IMR-90 (cell line): ENCODE data around the gene CCL4. TPM values are rescaled to one million over a fixed set of nuclear protein-coding genes. Genes with fewer than 3 reads are reported as not detected.

Experiments used
- ATAC-seq: fragments of 200-7000 bp; cut with Tn5 transposase; 2 replicates; pipeline ENCODE4 v1.9.1; 2020; ENCODE audit warnings: low read depth, mild to moderate bottlenecking, moderate library complexity
- BruUV-seq: library from RNA; stranded (reverse); fragments of 400-500 nt; replicated peaks from 2 replicates; lab custom pipeline; 2021; lab: Mats Ljungman, UMichigan
- CTCF ChIA-PET: fragments of 300-600 bp; formaldehyde crosslinking; extraction: SDS; loops from one replicate; lab custom pipeline; 2021; ENCODE audit warnings: antibody characterized with exemption; lab: Yijun Ruan, JAX
- POLR2A ChIA-PET: fragments of 300-600 bp; sonication (Branson Sonifier 250); formaldehyde crosslinking; loops from one replicate; lab custom pipeline; 2022; ENCODE audit warnings: antibody characterized with exemption; ENCODE audit not compliant: unreplicated experiment; lab: Charles Lee
- DNase-seq: peaks from one replicate; pipeline ENCODE4 v3.0.0; 2013
- H2AFZ ChIP-seq: replicated peaks from 2 replicates; pipeline ENCODE3; 2013; ENCODE audit warnings: low read length, mild to moderate bottlenecking; ENCODE audit not compliant: poor library complexity
- H2AK5ac ChIP-seq: 2 replicates; pipeline ENCODE4 v1.6.1; 2013; ENCODE audit warnings: low read depth, low read length, inconsistent platforms
- H2AK9ac ChIP-seq: replicated peaks from 2 replicates; pipeline ENCODE3; 2013; ENCODE audit warnings: mild to moderate bottlenecking, low read depth, low read length, moderate library complexity; ENCODE audit not compliant: poor library complexity
- H2BK120ac ChIP-seq: 2 replicates; pipeline ENCODE4 v1.6.1; 2013; ENCODE audit warnings: low read depth, low read length, inconsistent platforms
- H2BK15ac ChIP-seq: 3 replicates; pipeline ENCODE4 v1.6.1; 2013; ENCODE audit warnings: low read depth, low read length, inconsistent platforms
- H2BK20ac ChIP-seq: 2 replicates; pipeline ENCODE4 v1.6.1; 2013; ENCODE audit warnings: low read depth, mild to moderate bottlenecking, inconsistent platforms, low read length, moderate library complexity
- H2BK5ac ChIP-seq: 2 replicates; pipeline ENCODE4 v1.6.1; 2013; ENCODE audit warnings: mild to moderate bottlenecking, low read depth, low read length, inconsistent platforms; ENCODE audit not compliant: poor library complexity, severe bottlenecking
- H3K14ac ChIP-seq: replicated peaks from 2 replicates; pipeline ENCODE4 v1.6.1; 2013; ENCODE audit warnings: low read depth, low read length, inconsistent platforms
- H3K18ac ChIP-seq: 2 replicates; pipeline ENCODE4 v1.6.1; 2013; ENCODE audit warnings: low read depth, low read length, control low read depth
- H3K23ac ChIP-seq: 2 replicates; pipeline ENCODE4 v1.6.1; 2013; ENCODE audit warnings: low read depth, low read length, inconsistent platforms
- H3K27ac ChIP-seq: 2 replicates; pipeline ENCODE4 v1.5.1; 2013; ENCODE audit warnings: mild to moderate bottlenecking, control low read depth, low read length; ENCODE audit not compliant: insufficient read depth
- H3K27me3 ChIP-seq: 2 replicates; pipeline ENCODE4 v1.6.1; 2013; ENCODE audit warnings: low read length; ENCODE audit not compliant: control insufficient read depth, insufficient read depth
- H3K36me3 ChIP-seq: 2 replicates; pipeline ENCODE4 v1.6.1; 2013; ENCODE audit warnings: low read length, mixed read lengths; ENCODE audit not compliant: control insufficient read depth, insufficient read depth
- H3K4ac ChIP-seq: 2 replicates; pipeline ENCODE4 v1.6.1; 2013; ENCODE audit warnings: low read depth, low read length, inconsistent platforms
- H3K4me1 ChIP-seq: 2 replicates; pipeline ENCODE4 v1.6.1; 2013; ENCODE audit warnings: low read length, mixed read lengths; ENCODE audit not compliant: control insufficient read depth, insufficient read depth
- H3K4me2 ChIP-seq: 2 replicates; pipeline ENCODE4 v1.6.1; 2013; ENCODE audit warnings: low read depth, mild to moderate bottlenecking, control low read depth, low read length, moderate library complexity
- H3K4me3 ChIP-seq: 2 replicates; pipeline ENCODE4 v1.5.1; 2013; ENCODE audit warnings: low read depth, mild to moderate bottlenecking, control low read depth, low read length, moderate library complexity; ENCODE audit not compliant: insufficient read depth
- H3K56ac ChIP-seq: 2 replicates; pipeline ENCODE4 v1.6.1; 2013; ENCODE audit warnings: low read length, inconsistent platforms; ENCODE audit not compliant: insufficient read depth; ENCODE audit errors: extremely low read depth
- H3K79me1 ChIP-seq, 2 experiments: 2 replicates each; pipeline ENCODE4 v1.6.1; 2013; ENCODE audit warnings: low read length in 2 of 2, inconsistent platforms in 1 of 2, low read depth in 1 of 2
- H3K9ac ChIP-seq: 2 replicates; pipeline ENCODE4 v1.6.1; 2013; ENCODE audit warnings: low read depth, low read length, control low read depth
- H3K9me1 ChIP-seq: 2 replicates; pipeline ENCODE4 v1.6.1; 2013; ENCODE audit warnings: low read length, inconsistent platforms; ENCODE audit not compliant: insufficient read depth
- H3K9me3 ChIP-seq: 2 replicates; pipeline ENCODE4 v1.6.1; 2013; ENCODE audit warnings: low read length; ENCODE audit not compliant: control insufficient read depth, insufficient read depth
- H4K20me1 ChIP-seq: 2 replicates; pipeline ENCODE4 v1.6.1; 2013; ENCODE audit warnings: low read length, inconsistent platforms; ENCODE audit not compliant: insufficient read depth
- H4K5ac ChIP-seq: 2 replicates; pipeline ENCODE4 v1.6.1; 2013; ENCODE audit warnings: mild to moderate bottlenecking, low read depth, low read length, control low read depth
- H4K8ac ChIP-seq, 2 experiments: 2 replicates each; pipeline ENCODE4 v1.6.1; 2013; ENCODE audit warnings: low read depth in 2 of 2, low read length in 2 of 2, control low read depth in 1 of 2, inconsistent platforms in 1 of 2
- H4K91ac ChIP-seq: 2 replicates; pipeline ENCODE4 v1.6.1; 2013; ENCODE audit warnings: low read depth, low read length, inconsistent platforms; ENCODE audit not compliant: insufficient read depth
- BHLHE40 ChIP-seq: fragments of 150-350 bp; IDR thresholded peaks from 2 replicates; pipeline ENCODE4 v1.6.1; 2016; ENCODE audit warnings: mild to moderate bottlenecking, low read depth, low read length
- CEBPB ChIP-seq: IDR thresholded peaks from 2 replicates; pipeline ENCODE4 v1.6.1; 2012; ENCODE audit warnings: low read depth, low read length, improper control_type of control experiment
- FOS ChIP-seq: fragments of 150-350 bp; IDR thresholded peaks from 2 replicates; pipeline ENCODE4 v1.6.1; 2016; ENCODE audit warnings: low read depth, low read length
- MAFK ChIP-seq: IDR thresholded peaks from 2 replicates; pipeline ENCODE4 v1.6.1; 2012; ENCODE audit warnings: low read depth, low read length, improper control_type of control experiment
- MAZ ChIP-seq: IDR thresholded peaks from 2 replicates; pipeline ENCODE4 v1.6.1; 2012; ENCODE audit warnings: low read depth, mild to moderate bottlenecking, low read length, improper control_type of control experiment, moderate library complexity, borderline replicate concordance
- MXI1 ChIP-seq: IDR thresholded peaks from 2 replicates; pipeline ENCODE4 v1.6.1; 2012; ENCODE audit warnings: low read depth, mild to moderate bottlenecking, low read length, moderate library complexity, borderline replicate concordance
- NFE2L2 ChIP-seq: fragments of 150-350 bp; IDR thresholded peaks from 2 replicates; pipeline ENCODE4 v1.6.1; 2016; ENCODE audit warnings: low read depth, mild to moderate bottlenecking, low read length
- POLR2A ChIP-seq: IDR thresholded peaks from 2 replicates; pipeline ENCODE4 v1.6.1; 2012; ENCODE audit warnings: mild to moderate bottlenecking, low read depth, low read length
- RAD21 ChIP-seq: IDR thresholded peaks from 2 replicates; pipeline ENCODE4 v1.6.1; 2012; ENCODE audit warnings: low read length, improper control_type of control experiment
- RCOR1 ChIP-seq: IDR thresholded peaks from 2 replicates; pipeline ENCODE4 v1.6.1; 2012; ENCODE audit warnings: mild to moderate bottlenecking, low read length, improper control_type of control experiment; ENCODE audit not compliant: insufficient replicate concordance
- RFX5 ChIP-seq: IDR thresholded peaks from 2 replicates; pipeline ENCODE4 v1.8.0; 2012; ENCODE audit warnings: low read depth, mild to moderate bottlenecking, low read length, moderate library complexity
- SMC3 ChIP-seq: fragments of 150-350 bp; IDR thresholded peaks from 2 replicates; pipeline ENCODE4 v1.6.1; 2016; ENCODE audit warnings: low read depth, mild to moderate bottlenecking, antibody characterized with exemption, low read length, moderate library complexity
- dilution Hi-C: fragments of 300-500 bp; cut with HindIII; formaldehyde crosslinking; loops from one replicate; pipeline ENCODE4 v1.14.3; 2018; ENCODE audit warnings: low sequenced_read_pairs; ENCODE audit not compliant: unreplicated experiment
- in situ Hi-C: fragments of 300-500 bp; cut with MboI; formaldehyde crosslinking; loops from 3 replicates; pipeline ENCODE4 v1.14.3; 2019; ENCODE audit warnings: low sequenced_read_pairs, inconsistent platforms, mixed read lengths
- intact Hi-C: fragments of 100-400 bp; cut with micrococcal nuclease; formaldehyde crosslinking; loops from 2 replicates; pipeline ENCODE4 v1.10.0; 2022
- polyA plus RNA-seq, 3 experiments: library from polyadenylated mRNA; depleted of rRNA; stranded (reverse); fragments of >200 nt; gene quantifications; 2 replicates each; pipeline ENCODE4 v1.2.3, GENCODE V29; 2012; ENCODE audit warnings: low replicate concordance in 1 of 3
- total RNA-seq: library from RNA; depleted of rRNA; stranded (reverse); fragments of >200 nt; gene quantifications from 2 replicates; pipeline ENCODE4 v1.2.3, GENCODE V29; 2012
- TF ChIP-seq, protein P1 (sequence below): conservative IDR thresholded peaks from 2 replicates; pipeline ENCODE4 v1.5.1; 2012; ENCODE audit warnings: mild to moderate bottlenecking, low read depth, low read length, improper control_type of control experiment
- TF ChIP-seq, protein P2 (sequence below): fragments of 150-350 bp; IDR thresholded peaks from 2 replicates; pipeline ENCODE4 v1.6.1; 2016; ENCODE audit warnings: low read depth, mild to moderate bottlenecking, low read length, moderate library complexity, borderline replicate concordance
- TF ChIP-seq, protein P3 (sequence below): fragments of 150-350 bp; IDR thresholded peaks from 2 replicates; pipeline ENCODE4 v1.6.1; 2017; ENCODE audit warnings: mild to moderate bottlenecking, antibody characterized with exemption, low read length, low read depth

The CCL4 gene
- total and polyA plus RNA-seq, 2 of the 4 experiments (the other 2 are of a cell fraction): not detected

DNA sequence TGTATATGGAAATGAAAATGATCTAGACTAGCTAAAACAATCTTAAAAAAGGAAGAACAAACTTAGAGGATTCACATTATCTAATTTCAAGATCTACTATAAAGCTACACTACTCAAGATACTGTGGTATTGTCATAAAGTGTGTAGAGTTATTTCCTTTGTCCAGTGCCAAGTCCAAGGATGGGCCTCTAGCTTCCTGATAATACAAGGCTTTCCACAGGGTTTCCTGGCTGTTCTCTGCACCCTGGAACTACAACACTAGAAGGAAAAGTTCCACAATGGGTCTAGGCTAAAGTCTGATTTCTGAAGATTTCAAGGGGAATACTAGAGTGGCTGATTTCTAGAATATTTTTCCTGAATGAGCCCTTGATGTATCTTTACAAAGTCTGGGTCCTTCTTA lies 38.6 kb downstream of the CCL4 start:
- no peak for TF ChIP-seq SMC3
- no peak for TF ChIP-seq MAZ
- no peak for TF ChIP-seq RFX5
- TF ChIP-seq FOS: no peak
- TF ChIP-seq, protein P1, sequence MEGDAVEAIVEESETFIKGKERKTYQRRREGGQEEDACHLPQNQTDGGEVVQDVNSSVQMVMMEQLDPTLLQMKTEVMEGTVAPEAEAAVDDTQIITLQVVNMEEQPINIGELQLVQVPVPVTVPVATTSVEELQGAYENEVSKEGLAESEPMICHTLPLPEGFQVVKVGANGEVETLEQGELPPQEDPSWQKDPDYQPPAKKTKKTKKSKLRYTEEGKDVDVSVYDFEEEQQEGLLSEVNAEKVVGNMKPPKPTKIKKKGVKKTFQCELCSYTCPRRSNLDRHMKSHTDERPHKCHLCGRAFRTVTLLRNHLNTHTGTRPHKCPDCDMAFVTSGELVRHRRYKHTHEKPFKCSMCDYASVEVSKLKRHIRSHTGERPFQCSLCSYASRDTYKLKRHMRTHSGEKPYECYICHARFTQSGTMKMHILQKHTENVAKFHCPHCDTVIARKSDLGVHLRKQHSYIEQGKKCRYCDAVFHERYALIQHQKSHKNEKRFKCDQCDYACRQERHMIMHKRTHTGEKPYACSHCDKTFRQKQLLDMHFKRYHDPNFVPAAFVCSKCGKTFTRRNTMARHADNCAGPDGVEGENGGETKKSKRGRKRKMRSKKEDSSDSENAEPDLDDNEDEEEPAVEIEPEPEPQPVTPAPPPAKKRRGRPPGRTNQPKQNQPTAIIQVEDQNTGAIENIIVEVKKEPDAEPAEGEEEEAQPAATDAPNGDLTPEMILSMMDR: no peak
- no peak for TF ChIP-seq MXI1
- no peak for TF ChIP-seq CEBPB
- TF ChIP-seq BHLHE40: no peak
- TF ChIP-seq, protein P2, sequence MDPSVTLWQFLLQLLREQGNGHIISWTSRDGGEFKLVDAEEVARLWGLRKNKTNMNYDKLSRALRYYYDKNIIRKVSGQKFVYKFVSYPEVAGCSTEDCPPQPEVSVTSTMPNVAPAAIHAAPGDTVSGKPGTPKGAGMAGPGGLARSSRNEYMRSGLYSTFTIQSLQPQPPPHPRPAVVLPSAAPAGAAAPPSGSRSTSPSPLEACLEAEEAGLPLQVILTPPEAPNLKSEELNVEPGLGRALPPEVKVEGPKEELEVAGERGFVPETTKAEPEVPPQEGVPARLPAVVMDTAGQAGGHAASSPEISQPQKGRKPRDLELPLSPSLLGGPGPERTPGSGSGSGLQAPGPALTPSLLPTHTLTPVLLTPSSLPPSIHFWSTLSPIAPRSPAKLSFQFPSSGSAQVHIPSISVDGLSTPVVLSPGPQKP: no peak
- no peak for TF ChIP-seq RAD21
- TF ChIP-seq NFE2L2: no peak
- TF ChIP-seq, protein P3, sequence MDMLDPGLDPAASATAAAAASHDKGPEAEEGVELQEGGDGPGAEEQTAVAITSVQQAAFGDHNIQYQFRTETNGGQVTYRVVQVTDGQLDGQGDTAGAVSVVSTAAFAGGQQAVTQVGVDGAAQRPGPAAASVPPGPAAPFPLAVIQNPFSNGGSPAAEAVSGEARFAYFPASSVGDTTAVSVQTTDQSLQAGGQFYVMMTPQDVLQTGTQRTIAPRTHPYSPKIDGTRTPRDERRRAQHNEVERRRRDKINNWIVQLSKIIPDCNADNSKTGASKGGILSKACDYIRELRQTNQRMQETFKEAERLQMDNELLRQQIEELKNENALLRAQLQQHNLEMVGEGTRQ: no peak
- TF ChIP-seq POLR2A: no peak
- TF ChIP-seq RCOR1: no peak
- TF ChIP-seq MAFK: no peak
- Histone ChIP-seq H2BK20ac (no peak overlapping the region), H2BK15ac (no peak overlapping the region), H4K5ac (no peak overlapping the region), H3K79me1 (no peaks in the 10 kb centered on the region), H3K36me3 (no peaks in the 10 kb centered on the region), H3K9me1 (no peaks in the 10 kb centered on the region), H3K27ac (no peak overlapping the region), H2AK9ac (no peak overlapping the region), H3K9ac (no peak overlapping the region), H4K8ac (no peak overlapping the region), H3K4ac (no peak overlapping the region), H4K91ac (no peak overlapping the region), H3K18ac (no peak overlapping the region), H3K4me3 (no peak overlapping the region), H3K14ac (no peak overlapping the region), H2AK5ac (no peak overlapping the region), H2AFZ (no peak overlapping the region), H3K56ac (no peak overlapping the region), H3K9me3 (no peaks in the 10 kb centered on the region), H4K20me1 (no peaks in the 10 kb centered on the region), H3K4me1 (no peaks in the 10 kb centered on the region), H2BK5ac (no peak overlapping the region), H3K23ac (no peak overlapping the region), H3K4me2 (no peak overlapping the region), H2BK120ac (no peak overlapping the region), H3K27me3 (peaks cover 3% of the 10 kb centered on the region)
- DNase-seq: no peak
- no peak for ATAC-seq
- in situ Hi-C loops (no loop called here), intact Hi-C loops (loop anchor here (10.0 kb wide), 1 partner anchor 77 kb away; the partner anchor contains the start of gene CCL18), dilution Hi-C loops (no loop called here)
- POLR2A ChIA-PET: no interaction called here
- no TSS peak for BruUV-seq
- CTCF ChIA-PET: no interaction called here
